ENCODE data around the gene NCOA7.
"Not testable (repeated sequence)": the region's sequence is repeated elsewhere in the genome, so short reads cannot be mapped to it uniquely, and the experiment has no call there.

NCOA7 gene

DNA sequence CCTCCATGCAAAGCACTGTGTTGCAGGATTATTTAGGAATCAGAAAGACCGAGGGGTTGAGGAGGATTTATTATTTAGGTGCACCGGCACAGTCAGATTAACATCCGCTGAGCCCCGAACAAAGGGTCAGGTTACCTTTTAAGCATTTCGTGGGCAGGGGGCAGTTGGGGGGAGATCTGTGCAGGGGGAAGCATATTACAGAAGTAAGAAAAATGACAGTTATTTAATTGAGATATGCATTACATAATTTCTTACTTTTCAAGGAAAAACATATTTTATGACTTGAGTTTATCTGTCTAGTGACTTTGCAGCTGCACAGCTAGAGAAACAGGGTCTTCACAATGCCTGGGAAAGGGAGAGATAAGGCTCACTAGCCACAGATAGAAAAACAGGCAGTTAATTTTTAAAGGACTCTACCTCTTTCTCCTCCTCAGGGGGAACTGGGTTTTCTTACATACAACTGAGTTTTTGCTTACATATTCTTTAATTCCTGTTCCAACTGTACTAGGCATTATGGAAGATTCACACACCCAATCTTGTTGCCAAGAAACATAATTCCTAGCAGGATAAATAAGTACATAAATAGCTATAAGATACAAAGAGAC, 164.1 kb downstream of the NCOA7 start:
- no peak for DNase-seq

DNA sequence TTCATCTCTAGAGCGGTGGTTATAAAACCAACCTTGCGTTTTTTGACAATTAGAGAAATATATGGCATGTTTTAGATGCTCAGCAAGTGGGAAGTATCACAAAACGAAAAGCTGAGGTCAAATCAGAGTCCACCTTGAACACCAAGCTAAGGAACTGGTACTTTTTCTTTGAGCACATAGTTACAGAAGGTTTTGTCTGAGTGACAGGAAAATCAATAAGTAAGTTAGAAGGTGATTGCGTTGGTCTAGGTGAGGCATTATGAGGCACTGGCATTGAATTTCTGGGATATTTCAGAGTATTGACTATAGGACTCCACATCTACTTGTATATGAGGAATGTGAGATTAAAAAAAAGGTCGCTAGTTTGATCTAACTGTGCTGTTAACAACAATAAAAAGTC, 165.2 kb downstream of the NCOA7 start:
- DNase-seq, result no peak

DNA sequence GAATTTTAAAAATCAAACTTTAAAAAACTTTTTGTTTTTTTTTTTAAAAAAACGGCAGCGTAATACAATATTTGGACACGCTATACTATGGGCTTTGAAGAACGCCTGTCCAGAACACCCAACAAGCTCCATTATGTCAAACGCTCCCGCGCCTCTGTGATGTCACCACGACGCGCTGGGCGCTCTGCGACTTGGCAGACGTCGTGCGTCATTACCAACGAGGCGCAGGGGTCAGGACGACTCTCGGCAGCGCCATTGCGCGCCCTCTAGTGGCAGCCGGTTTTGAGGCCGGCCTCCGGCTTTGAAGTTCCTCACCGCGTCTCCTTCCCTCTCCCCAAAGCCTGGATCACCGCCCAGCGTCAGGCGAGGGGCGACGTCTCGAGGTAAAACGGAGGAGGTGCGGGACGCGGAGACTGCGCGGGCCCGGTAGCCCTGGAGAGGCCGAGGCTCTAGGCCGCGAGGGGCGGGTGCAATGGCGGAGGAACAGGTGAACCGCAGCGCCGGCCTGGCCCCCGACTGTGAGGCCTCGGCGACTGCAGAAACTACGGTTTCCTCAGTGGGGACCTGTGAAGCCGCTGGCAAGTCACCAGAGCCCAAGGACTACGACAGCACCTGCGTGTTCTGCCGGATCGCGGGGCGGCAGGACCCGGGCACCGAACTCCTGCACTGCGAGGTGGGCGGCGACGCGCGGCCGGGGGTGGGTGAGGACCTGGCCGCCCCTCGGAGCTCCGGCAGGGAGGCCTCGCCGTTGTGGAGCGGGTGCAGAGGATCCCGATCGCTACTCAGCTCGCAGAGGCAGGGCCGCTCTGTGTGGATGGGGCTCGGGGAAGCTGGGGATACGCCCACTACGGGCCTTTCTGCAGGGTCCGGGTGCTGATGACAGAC, 166.0 kb downstream of the NCOA7 start, which contains the start of gene HINT3:
Gene HINT3, plus strand, starts transcription at position 265 of the 885 bp plus-strand sequence. Its CDS starts 208 bp downstream, at position 473.
- peak; percentile 79 for DNase-seq

DNA sequence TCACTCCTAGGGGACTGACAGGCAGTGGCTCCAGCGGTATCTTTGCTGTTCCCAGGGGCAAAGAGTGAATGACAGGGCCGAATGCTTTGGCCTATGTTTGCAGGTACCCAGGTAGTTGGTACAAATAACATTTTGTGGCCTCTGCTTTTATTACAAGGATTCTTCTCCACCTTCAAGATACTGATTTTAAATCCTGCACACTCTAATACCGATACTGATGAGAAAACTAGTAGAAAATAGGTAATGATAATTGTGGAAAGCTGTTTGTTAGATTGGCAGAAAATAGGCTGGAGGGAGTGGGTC, 166.6 kb downstream of the NCOA7 start:
- no peak for DNase-seq

DNA sequence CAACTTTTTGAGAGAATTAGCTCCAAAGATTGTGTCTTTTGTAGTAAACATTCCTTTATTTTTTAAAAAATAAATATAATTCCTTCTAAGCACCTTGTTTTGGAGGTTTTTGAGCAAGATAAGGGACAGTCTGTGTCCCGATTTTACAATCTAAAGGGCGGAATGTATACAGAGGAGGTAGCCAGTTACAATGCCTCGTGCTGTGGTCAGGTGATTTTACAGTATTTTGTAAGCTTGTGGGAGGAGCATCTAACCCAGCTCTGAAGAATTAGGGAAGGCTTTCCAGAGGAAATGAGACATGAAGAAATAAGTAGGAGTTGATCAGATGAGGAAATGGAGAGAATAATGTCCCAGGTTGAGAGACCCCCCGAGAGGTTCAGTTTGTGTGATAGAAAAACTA, 167.1 kb downstream of the NCOA7 start:
- DNase-seq, result no peak

DNA sequence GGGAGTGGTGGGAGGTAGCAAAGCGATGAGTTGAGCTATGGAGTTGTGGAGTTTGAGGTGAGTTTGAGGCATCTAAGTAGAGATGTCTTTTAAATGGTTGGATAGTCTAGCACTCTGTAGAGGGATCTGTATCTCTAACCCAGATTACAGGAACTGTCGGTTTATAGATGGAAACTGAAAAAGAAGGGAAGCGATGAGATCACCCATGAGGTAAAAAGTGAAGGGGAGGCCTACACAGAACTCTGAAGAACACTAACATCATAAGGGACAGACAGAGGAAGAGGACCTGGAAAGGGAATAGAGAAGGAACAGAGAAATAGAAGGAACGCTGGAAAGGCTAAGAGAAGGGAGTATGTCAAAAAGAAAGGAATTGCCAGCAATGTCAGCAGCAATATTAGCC, 168.3 kb downstream of the NCOA7 start:
- no peak for DNase-seq

DNA sequence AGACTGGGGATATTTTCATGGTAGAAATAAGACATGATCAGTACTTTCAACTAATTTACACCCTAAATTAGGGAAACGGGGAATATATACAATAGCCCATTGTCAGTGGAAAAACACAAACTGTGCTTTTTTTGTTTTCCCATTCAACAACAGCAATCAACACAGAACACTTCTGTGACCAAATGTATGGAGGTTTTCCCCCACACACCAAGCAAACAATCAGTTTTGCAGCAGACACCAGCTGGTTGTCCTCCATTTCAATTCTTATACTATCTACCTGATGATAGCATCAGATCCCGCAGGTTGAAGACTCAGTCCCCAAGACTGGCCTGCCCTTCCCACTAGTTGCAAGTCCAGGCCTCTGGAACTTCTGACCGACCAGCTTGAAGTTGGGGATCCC, 170.4 kb downstream of the NCOA7 start:
- no peak for DNase-seq

DNA sequence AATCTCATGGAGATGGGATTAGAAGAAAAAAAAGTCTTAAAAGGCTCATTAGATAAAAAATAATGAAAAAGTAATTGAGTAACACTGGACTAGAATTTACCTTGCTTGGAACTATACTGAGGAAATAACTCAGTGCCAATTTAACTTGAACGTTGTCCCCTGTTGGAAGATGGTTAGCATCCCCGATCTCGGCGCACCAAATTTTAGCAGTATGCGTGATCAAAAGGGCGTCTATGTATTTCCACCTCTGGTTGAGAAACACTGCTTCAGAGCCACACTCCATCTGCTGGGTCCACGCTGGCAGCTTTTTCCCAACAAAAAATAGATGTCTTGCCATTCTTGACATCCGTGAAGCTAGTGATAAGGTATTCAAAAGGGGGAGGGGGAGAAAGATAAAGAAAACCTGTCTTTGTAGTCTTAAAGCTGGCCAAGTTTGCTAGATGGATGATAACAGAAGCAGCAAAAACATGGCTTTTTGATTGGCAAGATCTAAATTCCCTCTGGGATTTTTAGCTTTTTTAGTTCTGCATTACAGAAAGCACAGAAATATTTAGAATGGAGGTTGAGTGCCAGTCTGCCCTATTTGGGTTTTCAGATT, 172.2 kb downstream of the NCOA7 start:
- DNase-seq, result no peak

DNA sequence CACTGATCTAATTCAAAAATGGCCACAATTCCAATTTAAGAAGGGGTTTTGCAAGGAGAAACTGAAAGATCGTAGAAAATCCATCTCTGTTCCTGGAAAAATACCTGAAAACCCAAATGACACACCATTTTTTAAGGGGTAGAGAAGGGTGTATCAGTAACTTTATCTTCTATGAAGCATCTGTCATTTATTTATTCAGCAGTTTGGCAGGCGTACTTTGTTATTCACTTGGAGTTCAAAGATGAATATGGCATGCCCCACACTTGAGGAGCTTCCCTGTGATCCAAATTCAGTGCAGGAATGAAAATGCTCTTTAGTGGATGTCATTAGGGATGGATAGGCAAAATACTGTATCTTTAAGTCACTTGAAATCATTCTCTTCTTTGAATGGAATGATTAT, 173.1 kb downstream of the NCOA7 start:
- DNase-seq, result no peak

DNA sequence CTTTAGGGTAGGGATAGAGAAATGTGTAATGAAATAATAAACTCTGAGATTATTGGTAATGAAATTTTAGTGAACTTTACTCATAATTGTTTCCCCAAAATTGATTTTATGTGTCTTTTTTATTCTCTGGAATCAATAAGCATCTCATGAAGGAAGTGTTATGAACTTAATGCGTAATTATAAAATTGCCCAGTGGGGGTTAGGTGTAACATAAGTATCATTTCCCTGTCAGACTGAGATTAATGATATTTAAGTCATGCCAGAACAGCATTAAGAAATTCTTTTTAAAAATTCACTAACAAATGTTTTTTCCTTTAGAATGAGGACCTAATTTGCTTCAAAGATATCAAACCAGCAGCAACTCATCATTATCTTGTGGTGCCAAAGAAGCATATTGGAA, 175.8 kb downstream of the NCOA7 start:
- DNase-seq, result no peak

DNA sequence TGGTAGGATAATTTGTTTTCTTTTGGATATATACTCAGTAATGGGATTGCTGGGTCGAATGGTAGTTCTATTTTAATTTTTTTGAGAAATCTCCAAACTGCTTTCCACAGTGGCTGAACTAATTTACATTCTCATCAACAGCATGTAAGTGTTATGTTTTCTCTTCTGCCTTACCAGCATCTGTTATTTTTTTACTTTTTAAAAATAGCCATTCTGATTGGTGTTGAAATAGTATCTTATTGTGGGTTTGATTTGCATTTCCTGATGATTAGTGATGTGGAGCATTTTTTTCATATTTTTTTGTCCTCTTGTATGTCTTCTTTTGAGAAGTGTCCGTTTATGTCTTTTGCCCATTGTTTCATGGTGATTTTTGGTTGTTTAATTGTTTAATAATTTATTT, 177.7 kb downstream of the NCOA7 start:
- DNase-seq, result no peak

DNA sequence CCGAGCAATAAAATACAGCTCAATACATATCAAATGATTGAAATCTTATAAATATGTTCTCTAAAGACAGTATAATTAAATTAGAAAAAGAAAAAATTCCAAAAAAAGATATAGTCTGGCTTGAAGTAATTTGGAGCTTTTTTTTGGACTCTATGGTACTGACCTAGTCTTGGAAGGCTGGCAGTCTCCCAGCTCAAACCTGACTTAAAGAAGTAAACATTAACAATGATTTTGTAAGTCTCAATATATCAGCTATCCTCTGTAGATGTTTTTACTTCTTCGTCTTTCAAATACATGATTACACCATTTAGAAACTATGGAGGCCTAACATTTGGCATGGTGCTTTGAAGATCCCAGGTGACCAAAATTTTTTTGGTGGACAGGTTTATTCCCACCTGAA, 180.0 kb downstream of the NCOA7 start:
- no peak for DNase-seq

DNA sequence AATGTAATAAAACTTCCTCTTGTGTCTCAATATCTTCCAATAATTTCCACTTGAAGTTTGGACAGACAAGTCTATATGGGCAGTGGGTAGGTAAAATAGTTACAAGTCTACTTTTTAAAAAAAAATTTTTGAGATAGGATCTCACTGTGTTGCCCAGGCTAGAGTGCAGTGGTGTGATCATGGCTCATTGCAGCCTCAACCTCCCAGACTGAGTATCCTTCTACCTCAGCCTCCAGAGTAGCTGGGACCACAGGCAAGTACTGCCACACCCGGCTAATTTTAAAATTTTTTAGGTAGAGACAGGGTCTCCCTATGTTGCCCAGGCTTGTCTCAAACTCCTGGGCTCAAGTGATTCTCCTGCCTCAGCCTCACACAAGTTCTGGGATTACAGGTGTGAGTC, 181.7 kb downstream of the NCOA7 start:
- DNase-seq, result not testable (repeated sequence)

DNA sequence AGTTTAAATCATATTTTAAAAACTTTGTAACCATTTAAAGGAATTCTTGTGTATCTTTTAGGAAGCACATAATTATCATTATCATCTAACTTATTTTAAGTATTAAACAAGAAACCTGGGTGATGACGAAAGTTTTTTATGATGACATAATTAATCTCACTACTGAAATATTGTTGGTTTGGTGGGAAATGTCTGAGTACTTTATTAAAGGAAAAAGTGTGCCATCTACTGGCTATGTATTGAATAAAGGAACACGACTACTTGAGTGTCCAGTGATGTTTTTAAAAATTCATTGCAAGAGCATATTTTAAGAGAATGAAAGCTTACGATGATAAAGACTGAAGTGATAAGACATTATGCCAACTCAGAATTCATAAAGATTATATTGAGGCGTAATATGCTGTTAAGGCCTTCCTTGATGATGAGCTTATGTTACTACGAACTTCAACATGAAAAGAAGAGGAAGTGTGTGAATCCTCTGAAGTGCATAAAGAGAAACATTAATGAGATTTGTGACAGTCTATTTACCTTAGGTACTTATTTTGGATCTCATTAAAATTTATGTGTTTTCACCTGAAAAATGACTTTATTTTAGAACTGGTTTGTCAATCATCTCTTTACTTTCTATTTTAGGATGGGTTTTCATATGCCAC, 183.6 kb downstream of the NCOA7 start:
- DNase-seq, result peak; percentile 26

DNA sequence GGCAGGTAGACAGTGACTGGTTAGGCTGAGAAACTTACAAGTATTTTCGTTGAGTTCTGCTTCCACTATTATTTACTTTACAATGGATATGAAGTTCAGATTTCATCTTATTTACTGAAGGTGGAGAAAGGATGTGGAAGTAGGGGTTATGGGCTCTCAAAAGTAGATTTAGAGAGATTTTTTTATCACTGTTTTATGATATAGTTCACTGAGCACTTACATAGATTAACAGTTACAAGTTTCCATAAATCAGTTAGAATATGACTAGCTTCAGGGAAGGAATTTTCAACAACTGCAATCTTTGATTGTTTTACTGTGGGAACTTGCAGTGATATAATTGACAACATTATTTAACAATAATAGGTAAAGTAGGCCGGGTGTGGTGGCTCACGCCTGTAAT, 188.3 kb downstream of the NCOA7 start:
- DNase-seq, result no peak

All from SHP77 treated with DMSO at 0.1 percent for 48 hours (cell line).